HL-60 (cell line): ENCODE measurements around the gene WDR47.

Experiments
- GABPA ChIP-seq: IDR thresholded peaks from 2 replicates; pipeline ENCODE4 v1.6.1; 2012; ENCODE audit warnings: low read depth
- POLR2AphosphoS5 ChIP-seq: IDR thresholded peaks from 2 replicates; pipeline ENCODE4 v1.6.1; 2012; ENCODE audit warnings: low read depth
- SPI1 ChIP-seq: IDR thresholded peaks from 2 replicates; pipeline ENCODE4 v1.6.1; 2012; ENCODE audit warnings: low read depth, mild to moderate bottlenecking, borderline replicate concordance
- TF ChIP-seq, protein P1 (sequence below): IDR thresholded peaks from one replicate; pipeline ENCODE4 v1.5.1; 2011; ENCODE audit warnings: low read length, control low read depth, inconsistent platforms; ENCODE audit not compliant: insufficient read depth
- TF ChIP-seq, protein P2 (sequence below): IDR thresholded peaks from 2 replicates; pipeline ENCODE4 v1.6.1; 2012; ENCODE audit warnings: low read depth; ENCODE audit not compliant: insufficient replicate concordance

DNA sequence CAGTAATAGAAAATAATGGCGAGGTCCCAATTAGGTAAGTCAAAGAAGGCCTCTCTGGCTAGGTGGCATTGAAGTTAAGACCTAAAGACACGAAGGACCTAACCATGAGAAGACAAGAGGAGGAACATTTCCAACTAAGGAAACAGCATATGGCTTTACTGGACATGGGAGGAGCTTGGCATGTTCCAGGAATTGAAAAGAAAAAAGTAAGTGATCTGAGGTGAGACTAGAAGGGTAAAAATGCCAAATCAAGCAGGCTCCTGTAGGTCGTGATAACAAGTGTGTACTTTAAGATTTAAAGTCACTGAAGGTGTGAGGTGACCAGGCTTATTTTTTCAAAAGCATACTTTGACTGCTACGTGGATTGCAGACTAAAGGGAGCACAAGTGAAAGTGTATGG lies 65.2 kb downstream of the WDR47 start:
- TF ChIP-seq, protein P1, sequence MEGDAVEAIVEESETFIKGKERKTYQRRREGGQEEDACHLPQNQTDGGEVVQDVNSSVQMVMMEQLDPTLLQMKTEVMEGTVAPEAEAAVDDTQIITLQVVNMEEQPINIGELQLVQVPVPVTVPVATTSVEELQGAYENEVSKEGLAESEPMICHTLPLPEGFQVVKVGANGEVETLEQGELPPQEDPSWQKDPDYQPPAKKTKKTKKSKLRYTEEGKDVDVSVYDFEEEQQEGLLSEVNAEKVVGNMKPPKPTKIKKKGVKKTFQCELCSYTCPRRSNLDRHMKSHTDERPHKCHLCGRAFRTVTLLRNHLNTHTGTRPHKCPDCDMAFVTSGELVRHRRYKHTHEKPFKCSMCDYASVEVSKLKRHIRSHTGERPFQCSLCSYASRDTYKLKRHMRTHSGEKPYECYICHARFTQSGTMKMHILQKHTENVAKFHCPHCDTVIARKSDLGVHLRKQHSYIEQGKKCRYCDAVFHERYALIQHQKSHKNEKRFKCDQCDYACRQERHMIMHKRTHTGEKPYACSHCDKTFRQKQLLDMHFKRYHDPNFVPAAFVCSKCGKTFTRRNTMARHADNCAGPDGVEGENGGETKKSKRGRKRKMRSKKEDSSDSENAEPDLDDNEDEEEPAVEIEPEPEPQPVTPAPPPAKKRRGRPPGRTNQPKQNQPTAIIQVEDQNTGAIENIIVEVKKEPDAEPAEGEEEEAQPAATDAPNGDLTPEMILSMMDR: no peak
- TF ChIP-seq GABPA: no peak
- TF ChIP-seq POLR2AphosphoS5: no peak
- TF ChIP-seq, protein P2, sequence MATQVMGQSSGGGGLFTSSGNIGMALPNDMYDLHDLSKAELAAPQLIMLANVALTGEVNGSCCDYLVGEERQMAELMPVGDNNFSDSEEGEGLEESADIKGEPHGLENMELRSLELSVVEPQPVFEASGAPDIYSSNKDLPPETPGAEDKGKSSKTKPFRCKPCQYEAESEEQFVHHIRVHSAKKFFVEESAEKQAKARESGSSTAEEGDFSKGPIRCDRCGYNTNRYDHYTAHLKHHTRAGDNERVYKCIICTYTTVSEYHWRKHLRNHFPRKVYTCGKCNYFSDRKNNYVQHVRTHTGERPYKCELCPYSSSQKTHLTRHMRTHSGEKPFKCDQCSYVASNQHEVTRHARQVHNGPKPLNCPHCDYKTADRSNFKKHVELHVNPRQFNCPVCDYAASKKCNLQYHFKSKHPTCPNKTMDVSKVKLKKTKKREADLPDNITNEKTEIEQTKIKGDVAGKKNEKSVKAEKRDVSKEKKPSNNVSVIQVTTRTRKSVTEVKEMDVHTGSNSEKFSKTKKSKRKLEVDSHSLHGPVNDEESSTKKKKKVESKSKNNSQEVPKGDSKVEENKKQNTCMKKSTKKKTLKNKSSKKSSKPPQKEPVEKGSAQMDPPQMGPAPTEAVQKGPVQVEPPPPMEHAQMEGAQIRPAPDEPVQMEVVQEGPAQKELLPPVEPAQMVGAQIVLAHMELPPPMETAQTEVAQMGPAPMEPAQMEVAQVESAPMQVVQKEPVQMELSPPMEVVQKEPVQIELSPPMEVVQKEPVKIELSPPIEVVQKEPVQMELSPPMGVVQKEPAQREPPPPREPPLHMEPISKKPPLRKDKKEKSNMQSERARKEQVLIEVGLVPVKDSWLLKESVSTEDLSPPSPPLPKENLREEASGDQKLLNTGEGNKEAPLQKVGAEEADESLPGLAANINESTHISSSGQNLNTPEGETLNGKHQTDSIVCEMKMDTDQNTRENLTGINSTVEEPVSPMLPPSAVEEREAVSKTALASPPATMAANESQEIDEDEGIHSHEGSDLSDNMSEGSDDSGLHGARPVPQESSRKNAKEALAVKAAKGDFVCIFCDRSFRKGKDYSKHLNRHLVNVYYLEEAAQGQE: no peak
- no peak for TF ChIP-seq SPI1
